Smooth muscle cell (in vitro differentiated cells): ENCODE measurements around the gene GRIK5. TPM values are rescaled to one million over a fixed set of nuclear protein-coding genes. Genes with fewer than 3 reads are reported as not detected.

Experiments used
- DNase-seq: peaks from one replicate; lab custom pipeline; 2025; ENCODE audit not compliant: unreplicated experiment; lab: John Stamatoyannopoulos, UW
- H2AFZ ChIP-seq: fragments of 200-600 bp; sonication (generic); 2 replicates; pipeline ENCODE4 v1.6.0; 2016; ENCODE audit warnings: antibody characterized with exemption, low read depth, mild to moderate bottlenecking
- H3F3A ChIP-seq: fragments of 200-600 bp; sonication (generic); 2 replicates; pipeline ENCODE4 v1.6.0; 2017; ENCODE audit warnings: antibody characterized with exemption, low read depth
- H3K27ac ChIP-seq: fragments of 200-600 bp; sonication (generic); 2 replicates; pipeline ENCODE4 v1.5.1; 2016; ENCODE audit warnings: low read depth, mild to moderate bottlenecking
- H3K27me3 ChIP-seq: fragments of 200-600 bp; sonication (generic); 2 replicates; pipeline ENCODE4 v1.6.1; 2016; ENCODE audit warnings: low read depth, mild to moderate bottlenecking
- H3K36me3 ChIP-seq: fragments of 200-600 bp; sonication (generic); 2 replicates; pipeline ENCODE4 v1.5.1; 2016; ENCODE audit warnings: low read depth
- H3K4me1 ChIP-seq: fragments of 200-600 bp; sonication (generic); 2 replicates; pipeline ENCODE4 v1.5.1; 2016; ENCODE audit warnings: low read depth
- H3K4me2 ChIP-seq: fragments of 200-600 bp; sonication (generic); 2 replicates; pipeline ENCODE4 v1.6.0; 2016; ENCODE audit warnings: mild to moderate bottlenecking
- H3K4me3 ChIP-seq: fragments of 200-600 bp; sonication (generic); 2 replicates; pipeline ENCODE4 v1.5.1; 2016; ENCODE audit warnings: mild to moderate bottlenecking
- H3K79me2 ChIP-seq: fragments of 200-600 bp; sonication (generic); 2 replicates; pipeline ENCODE4 v1.6.0; 2016; ENCODE audit warnings: low read depth, mild to moderate bottlenecking
- H3K9ac ChIP-seq: fragments of 200-600 bp; sonication (generic); 2 replicates; pipeline ENCODE4 v1.6.0; 2016; ENCODE audit warnings: low read depth
- H3K9me3 ChIP-seq: fragments of 200-600 bp; sonication (generic); replicated peaks from 2 replicates; pipeline ENCODE4 v1.5.1; 2016; ENCODE audit warnings: low read depth
- H4K20me1 ChIP-seq: fragments of 200-600 bp; sonication (generic); 2 replicates; pipeline ENCODE4 v1.6.0; 2016; ENCODE audit warnings: low read depth
- WGBS: methylation state at CpG from one replicate; pipeline ENCODE4 v1.1.7; 2016; ENCODE audit warnings: low lambda C conversion rate; 5-methylcytosine and 5-hydroxymethylcytosine counted together
- polyA plus RNA-seq: library from polyadenylated mRNA; unstranded; fragments of >200 nt; fragmentation: Nextera tagmentation; extraction: Ambion mirVana; gene quantifications from 2 replicates; pipeline ENCODE4 v1.2.1, GENCODE V29; 2016
- total RNA-seq: library from RNA; depleted of rRNA; stranded (reverse); fragments of >200 nt; gene quantifications from 2 replicates; pipeline ENCODE4 v1.2.3, GENCODE V29; 2014
- TF ChIP-seq, protein P1 (sequence below): fragments of 200-600 bp; sonication (generic); IDR thresholded peaks from 2 replicates; pipeline ENCODE4 v1.5.1; 2017; ENCODE audit warnings: borderline replicate concordance, mild to moderate bottlenecking, antibody characterized with exemption; ENCODE audit not compliant: insufficient read depth, poor library complexity, severe bottlenecking

The GRIK5 gene
- total and polyA plus RNA-seq, 2 experiments from 2014 or later, result 0.67 to 2.0 TPM

DNA sequence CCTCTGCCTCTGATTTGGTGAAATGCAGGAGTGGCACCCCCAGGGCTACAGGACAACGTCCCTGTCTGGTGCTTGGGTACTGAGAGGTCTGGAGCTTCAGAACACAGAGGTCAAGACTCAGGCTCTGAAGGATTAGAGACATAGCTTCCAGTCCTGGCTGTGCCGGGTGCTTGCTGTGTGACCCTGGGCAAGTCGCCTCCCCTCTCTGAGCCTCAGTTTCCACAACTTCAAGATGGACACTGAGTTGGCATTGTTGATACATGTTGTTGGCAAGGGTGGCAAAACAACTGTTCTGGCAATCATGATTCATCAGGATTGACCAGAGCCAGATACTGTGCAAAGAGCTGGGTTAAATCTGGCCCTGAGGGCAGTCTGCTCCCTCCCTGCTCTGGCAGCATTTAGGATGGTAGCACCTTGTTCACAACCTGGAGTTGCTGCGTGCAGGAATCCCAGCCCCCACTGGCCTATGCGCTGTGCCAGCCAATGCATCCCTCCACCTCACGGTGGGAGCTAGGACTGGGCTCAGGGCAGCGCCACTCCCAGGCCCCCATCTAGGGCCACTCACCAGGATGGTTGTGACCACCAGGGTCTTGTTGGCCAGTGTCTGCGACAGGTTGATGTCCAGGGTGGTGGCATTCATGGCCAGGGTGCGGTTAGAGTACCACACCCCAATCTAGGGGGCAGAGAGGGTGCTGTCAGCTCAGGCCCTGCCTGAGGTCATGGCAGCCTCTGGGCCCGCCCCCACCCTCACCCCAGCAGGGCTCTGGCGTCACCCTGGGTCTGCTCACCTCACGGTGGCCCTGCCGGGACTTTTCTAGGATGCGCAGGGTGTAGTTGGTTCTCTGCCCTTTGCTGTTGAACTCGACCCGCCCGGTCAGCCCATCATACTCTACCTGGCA, 16.7 kb downstream of the GRIK5 start:
- Histone ChIP-seq H3K27ac (no peak overlapping the region), H3F3A (no peaks in the 10 kb centered on the region), H3K9ac (no peak overlapping the region), H4K20me1 (no peaks in the 10 kb centered on the region), H3K4me1 (no peaks in the 10 kb centered on the region), H2AFZ (no peak overlapping the region), H3K4me3 (no peak overlapping the region), H3K79me2 (no peaks in the 10 kb centered on the region), H3K27me3 (no peaks in the 10 kb centered on the region), H3K4me2 (no peak overlapping the region), H3K36me3 (no peaks in the 10 kb centered on the region), H3K9me3 (no peaks in the 10 kb centered on the region)
- 95% methylated on average over 17 of the region's 17 CpGs for WGBS
- no peak for DNase-seq
- TF ChIP-seq, protein P1, sequence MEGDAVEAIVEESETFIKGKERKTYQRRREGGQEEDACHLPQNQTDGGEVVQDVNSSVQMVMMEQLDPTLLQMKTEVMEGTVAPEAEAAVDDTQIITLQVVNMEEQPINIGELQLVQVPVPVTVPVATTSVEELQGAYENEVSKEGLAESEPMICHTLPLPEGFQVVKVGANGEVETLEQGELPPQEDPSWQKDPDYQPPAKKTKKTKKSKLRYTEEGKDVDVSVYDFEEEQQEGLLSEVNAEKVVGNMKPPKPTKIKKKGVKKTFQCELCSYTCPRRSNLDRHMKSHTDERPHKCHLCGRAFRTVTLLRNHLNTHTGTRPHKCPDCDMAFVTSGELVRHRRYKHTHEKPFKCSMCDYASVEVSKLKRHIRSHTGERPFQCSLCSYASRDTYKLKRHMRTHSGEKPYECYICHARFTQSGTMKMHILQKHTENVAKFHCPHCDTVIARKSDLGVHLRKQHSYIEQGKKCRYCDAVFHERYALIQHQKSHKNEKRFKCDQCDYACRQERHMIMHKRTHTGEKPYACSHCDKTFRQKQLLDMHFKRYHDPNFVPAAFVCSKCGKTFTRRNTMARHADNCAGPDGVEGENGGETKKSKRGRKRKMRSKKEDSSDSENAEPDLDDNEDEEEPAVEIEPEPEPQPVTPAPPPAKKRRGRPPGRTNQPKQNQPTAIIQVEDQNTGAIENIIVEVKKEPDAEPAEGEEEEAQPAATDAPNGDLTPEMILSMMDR, result no peak

DNA sequence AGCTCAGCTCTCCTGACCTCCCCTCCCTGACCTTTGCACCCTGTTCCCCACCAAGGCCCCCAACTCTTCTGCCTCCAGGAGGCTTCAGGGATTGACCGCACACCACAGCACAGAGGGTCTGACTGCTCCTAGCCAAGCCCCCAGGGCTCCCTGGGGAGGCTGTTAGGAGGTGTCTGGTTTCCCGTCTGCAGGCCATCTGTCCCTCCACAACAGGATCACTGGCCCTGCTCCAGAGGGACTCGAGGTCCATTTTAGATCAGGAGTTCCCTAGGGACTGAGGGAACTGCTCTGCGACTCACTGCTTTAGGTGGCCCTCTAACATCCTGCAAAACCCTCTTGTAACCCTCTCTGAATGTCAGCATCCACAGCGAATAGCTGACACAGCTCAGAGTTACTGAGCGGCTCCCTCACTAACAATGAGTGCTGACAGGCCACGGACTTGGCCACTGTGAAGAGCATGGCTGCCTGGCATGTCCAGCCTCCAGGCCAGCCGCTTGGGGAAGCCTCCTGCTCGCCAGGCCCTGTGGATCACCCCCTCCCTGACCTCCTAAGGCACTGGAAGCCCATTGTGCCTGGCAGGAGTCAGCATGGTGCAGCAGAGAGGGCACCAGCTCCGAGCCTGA, 17.7 kb downstream of the GRIK5 start:
- TF ChIP-seq, protein P1, result no peak

DNA sequence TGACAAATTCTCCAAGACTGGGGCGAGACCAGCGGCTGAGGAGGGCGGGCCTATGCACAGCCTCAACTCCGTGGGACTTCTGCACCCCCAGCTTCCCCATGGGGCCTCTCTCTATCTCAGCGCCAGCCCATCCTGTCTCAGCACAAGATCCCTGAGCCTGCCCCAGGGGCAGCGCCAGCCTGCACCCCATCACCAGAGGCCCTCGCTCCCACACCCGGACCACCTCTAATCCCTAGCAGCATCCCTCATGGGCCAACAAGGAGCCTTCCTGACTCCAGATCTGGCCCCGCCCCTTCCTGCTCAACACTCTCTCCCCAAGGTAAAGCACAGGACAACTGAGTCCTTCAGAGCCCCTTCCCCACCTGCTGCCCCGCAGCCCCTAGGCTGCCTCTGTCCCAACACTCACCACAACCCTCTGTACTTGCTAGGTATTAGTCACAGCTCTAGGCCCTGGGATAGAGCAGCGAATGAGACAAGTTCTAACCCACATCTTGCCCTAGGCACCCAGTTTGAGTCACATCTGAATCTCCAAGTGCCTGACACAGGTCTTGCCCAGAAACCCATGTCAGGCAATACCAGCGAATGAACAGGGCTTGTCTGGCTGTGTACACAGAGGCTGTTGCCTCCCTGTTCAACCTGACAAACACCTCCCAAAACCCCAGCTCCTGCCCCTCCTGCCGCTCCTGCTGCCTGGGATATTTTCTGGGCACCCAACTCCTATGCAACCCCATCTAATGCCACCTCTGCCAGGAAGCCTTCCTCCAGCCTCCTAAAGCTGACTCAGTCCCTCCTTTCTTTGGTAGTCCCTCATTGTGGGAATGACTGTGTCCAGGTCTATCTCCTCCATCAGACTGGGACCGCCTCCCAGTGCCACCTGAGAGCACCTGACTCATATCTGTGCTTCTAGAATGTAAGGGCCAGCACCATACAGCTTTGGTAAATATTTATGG, 18.6 kb downstream of the GRIK5 start:
- Histone ChIP-seq H3K27me3 (no peaks in the 10 kb centered on the region), H3K4me2 (no peak overlapping the region), H3K4me1 (no peaks in the 10 kb centered on the region), H3K9ac (no peak overlapping the region), H2AFZ (no peak overlapping the region), H3K9me3 (no peaks in the 10 kb centered on the region), H3K4me3 (no peak overlapping the region), H3K79me2 (no peaks in the 10 kb centered on the region), H3F3A (no peaks in the 10 kb centered on the region), H3K27ac (peak overlapping the region; percentile 84), H3K36me3 (no peaks in the 10 kb centered on the region), H4K20me1 (no peaks in the 10 kb centered on the region)
- WGBS, result 91% methylated on average over 14 of the region's 14 CpGs
- TF ChIP-seq, protein P1, result no peak
- no peak for DNase-seq

More for the DNA sequence above, 17.7 kb downstream of the GRIK5 start:
- Histone ChIP-seq H3K4me2 (no peak overlapping the region), H4K20me1 (no peaks in the 10 kb centered on the region), H3K9ac (no peak overlapping the region), H3K27me3 (no peaks in the 10 kb centered on the region), H2AFZ (no peak overlapping the region), H3K4me3 (no peak overlapping the region), H3K4me1 (no peaks in the 10 kb centered on the region), H3K9me3 (no peaks in the 10 kb centered on the region), H3F3A (no peaks in the 10 kb centered on the region), H3K79me2 (no peaks in the 10 kb centered on the region), H3K36me3 (no peaks in the 10 kb centered on the region), H3K27ac (peak overlapping the region; percentile 84)
- 85% methylated on average over 10 of the region's 10 CpGs for WGBS
- no peak for DNase-seq
